B cell (primary cell): ENCODE data around the gene AADAT. TPM values are rescaled to one million over a fixed set of nuclear protein-coding genes. Genes with fewer than 3 reads are reported as not detected.

Experiments used
- ATAC-seq: fragments of 200-7000 bp; cut with Tn5 transposase; one replicate; pipeline ENCODE4 v1.10.0; 2021; ENCODE audit warnings: low read depth, mild to moderate bottlenecking, moderate number of reproducible peaks, moderate library complexity
- CTCF ChIA-PET: fragments of 350-600 bp; sonication (Branson Sonifier 250); formaldehyde crosslinking; loops from one replicate; lab custom pipeline; 2021; ENCODE audit warnings: antibody characterized with exemption, inconsistent platforms; lab: Charles Lee
- POLR2A ChIA-PET: fragments of 350-600 bp; sonication (Branson Sonifier 250); formaldehyde crosslinking; loops from one replicate; lab custom pipeline; 2021; ENCODE audit warnings: antibody characterized with exemption; lab: Charles Lee
- DNase-seq: peaks from one replicate; pipeline ENCODE4 v3.0.0; 2013
- H2AFZ ChIP-seq: 2 replicates; pipeline ENCODE4 v1.6.1; 2012; ENCODE audit warnings: mild to moderate bottlenecking, low read depth, low read length; ENCODE audit not compliant: insufficient read depth, poor library complexity, severe bottlenecking
- H3K27ac ChIP-seq, 2 donors: 1 replicate in 1 of 2; 2 replicates in 1 of 2; pipeline ENCODE4 v1.5.1; 2012 to 2013; ENCODE audit warnings: low read length in 2 of 2, mild to moderate bottlenecking in 2 of 2, moderate library complexity in 1 of 2
- H3K27me3 ChIP-seq, 4 experiments: fragments of 200-600 bp in 1 of 4; sonication (generic) in 1 of 4; replicated peaks in 1 of 4; 1 replicate in 2 of 4; 2 replicates in 2 of 4; pipeline versions ENCODE4 v1.6.1 to v1.7.0; 2013 to 2016; ENCODE audit warnings: low read length in 3 of 4, mild to moderate bottlenecking in 2 of 4, mixed read lengths in 1 of 4, moderate library complexity in 1 of 4; ENCODE audit not compliant: insufficient read depth in 4 of 4, control insufficient read depth in 3 of 4; ENCODE audit errors: control extremely low read depth in 1 of 4
- H3K36me3 ChIP-seq, 2 experiments: replicated peaks in 1 of 2; 1 replicate in 1 of 2; 2 replicates in 1 of 2; pipeline versions ENCODE4 v1.6.1 to v1.7.1; 2013; ENCODE audit warnings: low read length in 1 of 2; ENCODE audit not compliant: insufficient read depth in 2 of 2, control insufficient read depth in 1 of 2; ENCODE audit errors: control extremely low read depth in 1 of 2, extremely low read depth in 1 of 2
- H3K4me1 ChIP-seq, 2 donors: fragments of 200-600 bp in 1 of 2; sonication (generic) in 1 of 2; 1 replicate in 1 of 2; 2 replicates in 1 of 2; pipeline versions ENCODE4 v1.5.1 to v1.6.1; 2013 to 2017; ENCODE audit warnings: low read length in 2 of 2; ENCODE audit not compliant: control insufficient read depth in 2 of 2, insufficient read depth in 2 of 2
- H3K4me2 ChIP-seq: replicated peaks from 2 replicates; pipeline ENCODE3; 2012; ENCODE audit warnings: mild to moderate bottlenecking, low read depth, low read length; ENCODE audit not compliant: poor library complexity, severe bottlenecking
- H3K4me3 ChIP-seq, 5 experiments: fragments of 200-600 bp in 1 of 5; sonication (generic) in 1 of 5; 1 replicate in 3 of 5; 2 replicates in 2 of 5; pipeline versions ENCODE4 v1.5.1 to v1.7.0; 2011 to 2016; ENCODE audit warnings: low read length in 4 of 5, mild to moderate bottlenecking in 4 of 5, low read depth in 2 of 5, control low read depth in 1 of 5, moderate library complexity in 1 of 5; ENCODE audit not compliant: insufficient read depth in 1 of 5; ENCODE audit errors: control extremely low read depth in 1 of 5, extremely low read depth in 1 of 5
- H3K79me2 ChIP-seq: fragments of 200-600 bp; sonication (generic); one replicate; pipeline ENCODE4 v1.6.0; 2016; ENCODE audit warnings: low read length; ENCODE audit not compliant: control insufficient read depth, insufficient read depth
- H3K9ac ChIP-seq: fragments of 200-600 bp; sonication (generic); 2 replicates; pipeline ENCODE4 v1.6.1; 2017; ENCODE audit warnings: mild to moderate bottlenecking, low read length, moderate library complexity
- H3K9me3 ChIP-seq, 3 donors: one replicate each; pipeline versions ENCODE4 v1.6.1 to v1.7.1; 2013; ENCODE audit warnings: low read length in 2 of 3; ENCODE audit not compliant: control insufficient read depth in 2 of 3, insufficient read depth in 1 of 3; ENCODE audit errors: control extremely low read depth in 1 of 3
- H4K20me1 ChIP-seq: 2 replicates; pipeline ENCODE4 v1.6.0; 2012; ENCODE audit warnings: mild to moderate bottlenecking, low read length; ENCODE audit not compliant: insufficient read depth, control insufficient read depth, poor library complexity, severe bottlenecking
- H3K27ac Mint-ChIP-seq: one replicate; pipeline ENCODE4 v1.8.0; 2021; ENCODE audit warnings: mixed read lengths
- H3K27me3 Mint-ChIP-seq: one replicate; pipeline ENCODE4 v1.8.0; 2021; ENCODE audit warnings: mixed read lengths
- H3K4me1 Mint-ChIP-seq: one replicate; pipeline ENCODE4 v1.8.0; 2021; ENCODE audit warnings: mixed read lengths
- H3K4me3 Mint-ChIP-seq: one replicate; pipeline ENCODE4 v1.8.0; 2021; ENCODE audit warnings: mixed read lengths
- H3K9me3 Mint-ChIP-seq: one replicate; pipeline ENCODE4 v1.8.0; 2022; ENCODE audit warnings: mixed read lengths; ENCODE audit not compliant: insufficient read depth
- CTCF ChIP-seq: fragments of 200-600 bp; IDR thresholded peaks from one replicate; pipeline ENCODE4 v1.8.0; 2022; ENCODE audit warnings: antibody characterized with exemption, mild to moderate bottlenecking
- EZH2 ChIP-seq: IDR thresholded peaks from 2 replicates; pipeline ENCODE4 v1.6.1; 2012; ENCODE audit warnings: borderline replicate concordance, low read depth, mild to moderate bottlenecking, moderate library complexity, low read length; ENCODE audit not compliant: insufficient read depth, poor library complexity, severe bottlenecking
- WGBS: methylation state at CpG from one replicate; pipeline ENCODE4 v1.1.5; 2013; ENCODE audit warnings: missing lambda C conversion rate; ENCODE audit not compliant: insufficient coverage; 5-methylcytosine and 5-hydroxymethylcytosine counted together
- intact Hi-C: fragments of 100-400 bp; cut with micrococcal nuclease; formaldehyde crosslinking; loops from one replicate; pipeline ENCODE4 v1.10.0; 2022
- polyA minus RNA-seq: library from RNA; depleted of rRNA, polyadenylated mRNA; stranded (reverse); fragments of >200 nt; gene quantifications from 2 replicates; pipeline ENCODE4 v1.2.3, GENCODE V29; 2012
- polyA plus RNA-seq: library from polyadenylated mRNA; depleted of rRNA; stranded (reverse); fragments of >200 nt; gene quantifications from 2 replicates; pipeline ENCODE4 v1.2.3, GENCODE V29; 2012
- total RNA-seq, 2 donors: library from RNA; stranded (reverse); fragments of 120-200 nt in 1 of 2; gene quantifications; 1 replicate in 1 of 2; 2 replicates in 1 of 2; pipeline versions ENCODE4 v1.2.3 to v1.2.4, GENCODE V29; 2013 to 2022

AADAT gene
- not detected in 2 replicates for total RNA-seq
- total RNA-seq (2013): 0.19 TPM
- polyA plus RNA-seq: not detected in 2 replicates
- not detected in 2 replicates for polyA minus RNA-seq

DNA sequence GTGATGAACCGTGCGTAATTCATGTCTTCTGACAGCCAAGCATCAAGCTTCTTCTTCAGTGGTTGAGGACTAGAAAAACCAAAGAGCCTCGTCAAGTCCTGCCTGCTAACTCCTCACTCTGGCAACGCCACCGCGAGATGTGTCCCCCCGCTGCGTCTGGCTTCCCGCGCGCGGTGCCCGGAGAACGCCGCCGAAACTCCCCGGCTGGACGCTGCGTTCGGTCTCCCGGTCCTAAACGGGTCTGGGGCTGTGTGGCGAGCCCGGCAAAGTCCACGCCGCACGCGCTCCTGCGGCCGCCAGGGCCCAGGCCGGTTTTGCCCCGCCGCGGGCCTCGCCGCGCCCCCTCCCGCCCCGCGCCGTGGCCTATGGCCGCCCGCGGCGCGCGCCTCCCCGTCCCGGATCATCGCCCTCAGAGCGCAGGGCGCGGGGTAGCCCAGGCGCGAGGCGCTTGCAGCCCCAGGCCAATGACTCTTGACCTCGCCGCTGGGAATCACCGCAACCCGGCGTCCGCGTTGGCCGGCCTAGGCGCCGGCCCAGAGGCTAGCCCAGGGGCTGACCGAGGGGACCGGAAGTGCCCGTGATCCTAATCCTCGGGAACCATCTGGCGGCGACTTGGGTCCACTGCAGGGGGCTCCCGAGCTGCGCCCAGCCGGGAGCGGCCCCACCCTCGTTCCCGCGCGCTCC lies at the start of gene AADAT:
Gene AADAT (minus strand): TSS at position 289 of the 684 bp plus-strand sequence. CDS start 266 bp downstream, at position 23.
- H3K27me3 Mint-ChIP-seq: peaks cover 40% of the 10 kb centered on the region

More for the DNA sequence above, at the start of gene AADAT:
- Histone ChIP-seq H3K4me1 (peaks cover 5% of the 10 kb centered on the region in 2 donors), H3K27me3 (peaks cover 0 to 20% (median 11%) of the 10 kb centered on the region in 4 experiments), H3K4me2 (peak within 1 kb of the TSS; percentile 65), H4K20me1 (no peaks in the 10 kb centered on the region), H2AFZ (peak within 1 kb of the TSS; percentile 54), H3K36me3 (no peaks in the 10 kb centered on the region), H3K79me2 (no peaks in the 10 kb centered on the region), H3K27ac (no peak within 1 kb of the TSS), H3K4me3 (peak within 1 kb of the TSS in 2 of 5 experiments; percentile 29 to 38), H3K9ac (no peak within 1 kb of the TSS), H3K9me3 (peaks cover 0 to 8% (median 0%) of the 10 kb centered on the region in 3 donors)
- ChIA-PET CTCF (no interaction called here), POLR2A (no interaction called here)
- DNase-seq: peak; percentile 3
- Mint-ChIP-seq H3K27ac (no peak within 1 kb of the TSS), H3K4me1 (peaks cover 15% of the 10 kb centered on the region), H3K9me3 (no peaks in the 10 kb centered on the region), H3K4me3 (peak within 1 kb of the TSS; percentile 66)
- ATAC-seq: no peak
- TF ChIP-seq EZH2 (no peak), CTCF (no peak)
- intact Hi-C loops: no loop called here
- WGBS: 4% methylated on average over 80 of the region's 80 CpGs
